Peyer's patch (tissue), 4 donors: Measurements from ENCODE around the gene XAGE1A. TPM values are rescaled to one million over a fixed set of nuclear protein-coding genes. Genes with fewer than 3 reads are reported as not detected.
"Not testable (repeated sequence)": the region's sequence is repeated elsewhere in the genome, so short reads cannot be mapped to it uniquely, and the experiment has no call there.

ENCODE experiments used
- DNase-seq, 3 donors: peaks; one replicate each; pipeline ENCODE4 v3.0.0-alpha.2; 2017 to 2019
- H3K27ac ChIP-seq, 4 donors: fragments of 200-600 bp; sonication (generic); one replicate each; pipeline ENCODE4 v1.5.1; 2016 to 2019
- H3K27me3 ChIP-seq, 2 donors: fragments of 200-600 bp; sonication (generic); one replicate each; pipeline ENCODE4 v1.5.1; 2019
- H3K36me3 ChIP-seq, 3 donors: fragments of 200-600 bp; sonication (generic); one replicate each; pipeline ENCODE4 v1.5.1; 2016 to 2019
- H3K4me1 ChIP-seq, 4 donors: fragments of 200-600 bp; sonication (generic); one replicate each; pipeline ENCODE4 v1.5.1; 2016 to 2019
- H3K4me3 ChIP-seq, 4 donors: fragments of 200-600 bp; sonication (generic); 1 replicate in 3 of 4; 2 replicates in 1 of 4; pipeline ENCODE4 v1.5.1; 2016 to 2019; ENCODE audit warnings: mild to moderate bottlenecking in 1 of 4
- H3K9me3 ChIP-seq, 4 donors: fragments of 200-600 bp; sonication (generic); one replicate each; pipeline ENCODE4 v1.5.1; 2016 to 2019; ENCODE audit warnings: mild to moderate bottlenecking in 1 of 4
- CTCF ChIP-seq, 6 experiments: fragments of 450-650 bp in 4 of 6; fragments of 200-600 bp in 2 of 6; sonication (generic) in 1 of 6; IDR thresholded peaks; one replicate each; pipeline ENCODE4 v1.5.1; 2017 to 2019; ENCODE audit warnings: antibody characterized with exemption in 6 of 6, mild to moderate bottlenecking in 3 of 6, moderate library complexity in 1 of 6
- POLR2A ChIP-seq, 2 donors: fragments of 450-650 bp; IDR thresholded peaks; one replicate each; pipeline ENCODE4 v1.5.1; 2017; ENCODE audit warnings: antibody characterized with exemption in 2 of 2, mild to moderate bottlenecking in 2 of 2, moderate library complexity in 2 of 2
- small RNA-seq, 2 donors: library from RNA; depleted of rRNA; stranded (forward); fragments of <200 nt; gene quantifications; one replicate each; pipeline ENCODE3, GENCODE V24; 2016
- total RNA-seq, 4 donors: library from RNA; depleted of rRNA; stranded (reverse); fragments of >200 nt; gene quantifications; one replicate each; pipeline ENCODE4 v1.1.0, GENCODE V29; 2016

XAGE1A gene
- total RNA-seq, 4 donors from 2014 or later, result not detected

- DNase-seq, H3K4me1 ChIP-seq, H3K27me3 ChIP-seq: not testable (repeated sequence)
Observed at GRCh38 chrX:52541051-52541450, 45.4 kb downstream of the XAGE1A start.

GRCh38 chrX:52542311-52542710 lies 46.7 kb downstream of the XAGE1A start:
- Histone ChIP-seq H3K36me3 (no peaks in the 10 kb centered on the region), H3K4me1 (no peaks in the 10 kb centered on the region), H3K27ac (no peak overlapping the region), H3K9me3 (no peaks in the 10 kb centered on the region), H3K27me3 (no peaks in the 10 kb centered on the region), H3K4me3 (no peak overlapping the region)
- no peak for TF ChIP-seq CTCF (IDR thresholded peaks at IDR 0.05)
- TF ChIP-seq POLR2A (IDR thresholded peaks at IDR 0.05), result no peak
- DNase-seq, result no peak

More at GRCh38 chrX:52541051-52541450, 45.4 kb downstream of the XAGE1A start:
- H3K9me3 ChIP-seq, H3K36me3 ChIP-seq, H3K4me3 ChIP-seq, H3K27ac ChIP-seq: not testable (repeated sequence)

DNA sequence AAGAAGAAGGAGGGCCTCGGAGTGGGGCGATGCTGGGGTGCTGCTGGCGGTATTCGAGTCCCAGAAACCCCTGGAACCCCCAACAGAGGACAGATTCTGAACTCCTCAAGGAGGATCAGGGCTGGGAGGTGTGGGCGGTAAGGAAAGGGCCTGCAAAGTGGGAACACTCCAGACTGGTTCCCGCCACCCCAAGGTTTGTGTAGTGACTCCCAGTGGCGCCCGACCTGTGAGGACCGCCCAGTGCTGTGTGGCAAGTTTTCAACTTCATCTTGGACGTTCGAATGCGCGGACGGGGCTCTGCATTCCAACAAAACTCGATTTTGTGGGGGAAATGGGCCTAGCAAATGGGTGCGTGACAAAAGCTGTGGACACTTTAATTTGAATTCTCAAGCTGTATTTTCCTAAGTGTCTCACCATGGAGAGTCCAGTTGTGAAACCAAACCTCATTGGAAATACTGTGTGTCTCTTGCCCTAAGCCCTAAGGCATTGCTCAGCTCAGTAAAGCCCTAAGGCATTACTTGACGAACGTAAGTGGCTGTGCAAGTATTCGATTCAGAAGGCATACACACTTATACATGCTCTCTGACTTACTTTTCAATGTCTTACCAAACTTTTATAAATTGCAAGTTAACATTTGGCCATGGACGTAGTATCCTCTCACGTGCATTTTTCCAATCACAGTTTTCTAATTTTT lies 48.7 kb downstream of the XAGE1A start:
- Histone ChIP-seq H3K27me3 (no peaks in the 10 kb centered on the region), H3K9me3 (no peaks in the 10 kb centered on the region), H3K4me3 (no peak overlapping the region), H3K27ac (no peak overlapping the region), H3K36me3 (no peaks in the 10 kb centered on the region), H3K4me1 (no peaks in the 10 kb centered on the region)
- DNase-seq, result no peak
- TF ChIP-seq POLR2A (IDR thresholded peaks at IDR 0.05) (no peak), CTCF (IDR thresholded peaks at IDR 0.05) (no peak)

DNA sequence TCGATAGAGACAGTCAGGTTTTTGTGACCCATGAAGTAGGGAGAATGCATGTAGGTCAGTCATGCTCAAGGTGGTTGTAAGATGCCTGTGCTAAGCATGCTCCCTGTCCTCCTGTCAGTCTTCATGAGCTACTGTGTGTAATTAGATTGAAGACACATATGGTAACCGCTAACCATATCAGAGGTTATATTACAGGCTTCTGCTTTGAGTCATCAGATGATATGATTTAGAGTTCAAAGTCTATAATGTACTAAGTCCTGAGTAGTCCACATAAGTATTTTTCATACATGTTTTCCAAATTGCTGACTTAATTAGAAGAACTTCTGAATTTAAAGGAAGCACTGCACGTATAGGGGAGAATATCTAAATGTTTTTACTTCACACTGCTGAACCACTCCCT lies 53.2 kb downstream of the XAGE1A start:
- not testable (repeated sequence) for H3K36me3 ChIP-seq, H3K27me3 ChIP-seq, DNase-seq, H3K4me3 ChIP-seq, H3K9me3 ChIP-seq, H3K4me1 ChIP-seq, H3K27ac ChIP-seq

Small RNA genes lying within 50 kb of the gene (small RNA-seq; reads per million reads assigned to genes)
- gene BX510359.8 (0 reads per million in 2 donors), gene RBM22P7 (0 reads per million in 2 donors)

Other genes starting within 250 kb of the XAGE1A start
- not detected for gene XAGE2, start 126.8 kb upstream of the XAGE1A start, total RNA-seq
- gene XAGE1B, start 21.3 kb downstream of the XAGE1A start, total RNA-seq, result not detected
- gene SSX7, start 159.1 kb downstream of the XAGE1A start, total RNA-seq, result not detected
- gene SSX2, start 211.4 kb downstream of the XAGE1A start, total RNA-seq, result not detected